ENCODE measurements around the gene RTN4RL2. TPM values are rescaled to one million over a fixed set of nuclear protein-coding genes. Genes with fewer than 3 reads are reported as not detected.

RTN4RL2 gene
- total and polyA plus RNA-seq, 10 of the 15 experiments (the other 5 are each of a cell fraction or from before 2014, with no cell fraction given): 0.14 to 1.1 (median 0.52) TPM; not detected in 4

- DNase-seq (ENCODE audit: low read depth, low spot score) (no peak), ATAC-seq (no peak), FAIRE-seq (no peak)
- RAD21 ChIA-PET (ENCODE audit: unreplicated experiment): interaction anchor here (1.0 kb wide), 2 partner anchors 11 to 72 kb away, joined by 3 to 4 read pairs; no protein-coding TSS in a partner anchor
- Histone ChIP-seq H3K27ac (ENCODE audit: control insufficient read depth, insufficient read depth) (no peak overlapping the region), H3K4me3 (no peak overlapping the region), H3K4me2 (ENCODE audit: control insufficient read depth, insufficient read depth) (no peak overlapping the region), H3K27me3 (replicated peaks in 1 of 2; ENCODE audit: control insufficient read depth in 2 of 2, insufficient read depth in 2 of 2, low read length in 1 of 2) (no peaks in the 10 kb centered on the region), H3K9ac (ENCODE audit: control insufficient read depth, insufficient read depth, low read length) (no peak overlapping the region), H4K20me1 (ENCODE audit: control insufficient read depth, insufficient read depth) (peaks cover 3% of the 10 kb centered on the region), H2AFZ (ENCODE audit: control insufficient read depth, low read depth, low read length) (no peak overlapping the region), H3K36me3 (ENCODE audit: control insufficient read depth in 2 of 2, insufficient read depth in 2 of 2, low read length in 1 of 2) (peaks cover 38 to 65% of the 10 kb centered on the region in 2 experiments), H3K4me1 (ENCODE audit: control insufficient read depth, insufficient read depth, low read length) (peaks cover 25% of the 10 kb centered on the region), H3K79me2 (ENCODE audit: control insufficient read depth, insufficient read depth, low read length) (peaks cover 64% of the 10 kb centered on the region), H3K9me3 (replicated peaks; ENCODE audit: control insufficient read depth, insufficient read depth, low read length) (no peaks in the 10 kb centered on the region; the same call in 2 of the 3 replicates)
- TF ChIP-seq SRF (IDR thresholded peaks at IDR 0.05; ENCODE audit: low read depth in 2 of 2, low read length in 2 of 2): no peak
- no peak for TF ChIP-seq TCF12 (IDR thresholded peaks at IDR 0.05; ENCODE audit: low read depth, low read length)
- TF ChIP-seq IKZF2 (IDR thresholded peaks at IDR 0.05): no peak
- TF ChIP-seq RCOR1 (conservative IDR thresholded peaks at IDR 0.05; ENCODE audit: low read depth, low read length): no peak
- TF ChIP-seq STAT3 (IDR thresholded peaks at IDR 0.05; ENCODE audit: low read depth, low read length): no peak
- no peak for TF ChIP-seq PAX8 (IDR thresholded peaks at IDR 0.05)
- TF ChIP-seq ZBTB40 (IDR thresholded peaks at IDR 0.05; ENCODE audit: borderline replicate concordance): no peak
- TF ChIP-seq BCL11A (IDR thresholded peaks at IDR 0.05; ENCODE audit: low read depth, low read length): no peak
- no peak for TF ChIP-seq SREBF1 (IDR thresholded peaks at IDR 0.05; ENCODE audit: low read length)
- TF ChIP-seq CREM (IDR thresholded peaks at IDR 0.05; ENCODE audit: low read depth): no peak
- no peak for TF ChIP-seq HCFC1 (IDR thresholded peaks at IDR 0.05; ENCODE audit: low read length)
- no peak for TF ChIP-seq ATF2 (IDR thresholded peaks at IDR 0.05; ENCODE audit: low read length)
- TF ChIP-seq ETV6 (conservative IDR thresholded peaks at IDR 0.05 in 1 of 2, IDR thresholded peaks at IDR 0.05 in 1 of 2; ENCODE audit: borderline replicate concordance in 1 of 2, low read depth in 1 of 2): no peak
- in situ Hi-C loops (cut with MboI) (no loop called here), intact Hi-C loops (cut with micrococcal nuclease; ENCODE audit: unreplicated experiment) (no loop called here)
- CTCF ChIA-PET: interaction anchor here (0.7 to 2.0 kb wide), 5 partner anchors 12 to 76 kb away, joined by 3 to 6 read pairs (median 4); no protein-coding TSS in a partner anchor
- no TSS peak for BruUV-seq (replicated peaks)
- POLR2A ChIA-PET: interaction anchor here (0.6 to 4.4 kb wide), 6 partner anchors 7 to 381 kb away, joined by 3 to 22 read pairs (median 4); no protein-coding TSS in a partner anchor
- SMC1A ChIA-PET (ENCODE audit: uncharacterized antibody, unreplicated experiment): interaction anchor here (1.3 to 2.4 kb wide), 2 partner anchors 23 to 109 kb away, joined by 3 to 5 read pairs; no protein-coding TSS in a partner anchor
These were observed 42.2 kb upstream of the RTN4RL2 start for GRCh38 chr11:57418131-57418530.

Data from GM12878 (cell line).